ENCODE results near the gene AKT3.
"Not testable (repeated sequence)": the region's sequence is repeated elsewhere in the genome, so short reads cannot be mapped to it uniquely, and the experiment has no call there.

The AKT3 gene

GRCh38 chr1:243783714-243784113 lies 66.3 kb downstream of the AKT3 start:
- no peak for DNase-seq (ENCODE audit: low spot score)

- DNase-seq (ENCODE audit: low spot score): not testable (repeated sequence)
These were observed 77.5 kb downstream of the AKT3 start for GRCh38 chr1:243772361-243773050.

- no peak for DNase-seq (ENCODE audit: low spot score)
These were observed 79.2 kb downstream of the AKT3 start for GRCh38 chr1:243770860-243771259.

GRCh38 chr1:243765676-243766075 lies 84.4 kb downstream of the AKT3 start:
- DNase-seq (ENCODE audit: low spot score): no peak

- no peak for DNase-seq (ENCODE audit: low spot score)
These were observed 86.2 kb downstream of the AKT3 start for GRCh38 chr1:243763806-243764205.

- no peak for DNase-seq (ENCODE audit: low spot score)
These were observed 91.4 kb downstream of the AKT3 start for GRCh38 chr1:243758647-243759046.

- DNase-seq (ENCODE audit: low spot score): no peak
These were observed 93.5 kb downstream of the AKT3 start for GRCh38 chr1:243756529-243756928.

GRCh38 chr1:243754348-243754747 lies 95.7 kb downstream of the AKT3 start:
- DNase-seq (ENCODE audit: low spot score): no peak

- no peak for DNase-seq (ENCODE audit: low spot score)
These were observed 98.5 kb downstream of the AKT3 start for GRCh38 chr1:243751506-243751905.

GRCh38 chr1:243748706-243749283 lies 101.2 kb downstream of the AKT3 start:
- DNase-seq (ENCODE audit: low spot score): peak; percentile 65

- DNase-seq (ENCODE audit: low spot score): no peak
These were observed 101.8 kb downstream of the AKT3 start for GRCh38 chr1:243748227-243748626.

GRCh38 chr1:243746751-243747150 lies 103.3 kb downstream of the AKT3 start:
- DNase-seq (ENCODE audit: low spot score): no peak

GRCh38 chr1:243745356-243745755 lies 104.7 kb downstream of the AKT3 start:
- DNase-seq (ENCODE audit: low spot score): no peak

- no peak for DNase-seq (ENCODE audit: low spot score)
These were observed 107.2 kb downstream of the AKT3 start for GRCh38 chr1:243742819-243743218.

- no peak for DNase-seq (ENCODE audit: low spot score)
These were observed 109.6 kb downstream of the AKT3 start for GRCh38 chr1:243740255-243740999.

- DNase-seq (ENCODE audit: low spot score): no peak
These were observed 110.6 kb downstream of the AKT3 start for GRCh38 chr1:243739335-243740003.

- DNase-seq (ENCODE audit: low spot score): no peak
These were observed 112.0 kb downstream of the AKT3 start for GRCh38 chr1:243738020-243738419.

- no peak for DNase-seq (ENCODE audit: low spot score)
These were observed 114.6 kb downstream of the AKT3 start for GRCh38 chr1:243735457-243735856.

- DNase-seq (ENCODE audit: low spot score): no peak
These were observed 115.7 kb downstream of the AKT3 start for GRCh38 chr1:243734308-243734695.

- DNase-seq (ENCODE audit: low spot score): no peak
These were observed 116.3 kb downstream of the AKT3 start for GRCh38 chr1:243733670-243734307.

GRCh38 chr1:243732637-243733036 lies 117.4 kb downstream of the AKT3 start:
- DNase-seq (ENCODE audit: low spot score): no peak

- DNase-seq (ENCODE audit: low spot score): no peak
These were observed 117.9 kb downstream of the AKT3 start for GRCh38 chr1:243731974-243732625.
